Activated CD4-positive, alpha-beta T cell treated with anti-CD3 and anti-CD28 coated beads, Interleukin-10, Interleukin-2, amounts not matched to agents 100 ng/mL and 50 ng/mL, durations not matched to agents 16 hours and 8 hours (primary cell): ENCODE measurements around the gene PSMD6.

Source experiments
- DNase-seq: peaks from one replicate; pipeline ENCODE4 v3.0.0-alpha.2; 2020

PSMD6 gene

DNA sequence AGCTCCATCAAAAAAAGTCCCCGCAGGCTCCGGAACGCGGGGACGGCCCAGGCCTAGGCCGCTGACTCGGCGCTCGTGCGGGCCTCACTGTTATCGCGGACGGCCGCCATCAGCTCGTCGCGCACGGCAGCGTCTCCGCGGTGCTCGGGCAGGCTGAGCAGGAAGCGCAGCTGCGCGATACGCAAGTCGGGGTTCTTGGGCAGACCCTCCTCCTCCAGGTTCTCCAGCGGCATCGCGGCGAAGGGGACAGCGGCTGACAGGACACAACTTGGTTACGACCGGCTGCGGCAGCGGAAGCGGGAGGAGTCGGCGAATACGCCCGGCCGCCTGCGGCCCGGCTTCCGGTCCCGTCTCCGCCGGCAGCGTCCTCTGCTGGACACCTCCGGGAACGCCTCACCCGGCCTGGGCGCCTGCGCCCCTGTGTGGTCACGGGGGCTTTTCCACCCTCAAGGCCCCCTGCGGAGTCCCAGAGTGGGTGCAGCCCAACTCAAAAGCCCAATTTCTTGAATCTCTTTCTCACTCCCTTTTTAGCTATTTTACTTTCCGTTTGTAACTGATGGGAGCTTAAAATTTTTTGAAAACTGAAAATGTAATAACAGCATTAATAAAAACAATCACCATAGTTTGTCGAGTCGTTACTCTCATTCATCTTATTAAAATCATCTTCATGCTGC, at the start of gene PSMD6:
PSMD6 (minus strand) TSS at position 308 of the 674 bp plus-strand sequence; CDS start at position 233, 75 bp downstream.
- peak; percentile 93 for DNase-seq

DNA sequence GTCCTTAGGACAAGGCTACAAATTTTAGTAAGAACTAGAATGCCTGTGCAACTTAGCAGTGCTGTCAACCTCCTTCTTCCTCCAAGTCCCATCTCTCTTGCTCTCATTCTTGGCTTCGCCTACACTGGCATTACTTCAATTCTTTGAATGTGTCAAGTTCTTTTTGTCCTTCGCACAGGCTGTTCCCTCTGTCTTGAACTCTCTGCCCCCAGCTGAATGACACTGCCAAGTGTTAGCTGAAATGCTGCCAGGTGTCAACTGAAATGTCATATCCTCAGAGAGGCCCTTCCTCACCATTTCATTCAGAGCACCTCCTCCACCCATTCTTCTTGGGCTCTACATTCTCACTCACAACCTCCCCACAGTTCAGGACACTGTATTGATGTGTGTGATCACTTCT, 48.8 kb upstream of the PSMD6 start:
- DNase-seq, result no peak

DNA sequence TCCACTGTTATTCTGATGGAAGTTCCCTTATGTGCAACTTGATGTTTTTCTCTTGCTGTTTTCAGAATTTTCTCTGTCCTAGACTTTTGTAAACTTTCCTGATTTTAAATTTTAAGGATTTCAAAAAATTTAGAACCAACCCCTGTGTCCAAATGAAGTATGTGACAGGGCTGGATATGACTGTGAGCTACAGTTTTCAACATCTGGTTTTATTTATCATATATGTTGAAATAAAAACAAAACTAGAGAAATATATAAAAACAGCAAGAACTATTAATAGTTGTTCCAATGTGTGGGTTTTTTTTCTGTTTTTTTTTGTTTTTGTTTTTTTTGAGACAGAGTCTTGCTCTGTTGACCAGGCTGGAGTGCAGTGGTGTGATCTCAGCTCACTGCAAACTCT, 47.4 kb upstream of the PSMD6 start:
- DNase-seq, result no peak

DNA sequence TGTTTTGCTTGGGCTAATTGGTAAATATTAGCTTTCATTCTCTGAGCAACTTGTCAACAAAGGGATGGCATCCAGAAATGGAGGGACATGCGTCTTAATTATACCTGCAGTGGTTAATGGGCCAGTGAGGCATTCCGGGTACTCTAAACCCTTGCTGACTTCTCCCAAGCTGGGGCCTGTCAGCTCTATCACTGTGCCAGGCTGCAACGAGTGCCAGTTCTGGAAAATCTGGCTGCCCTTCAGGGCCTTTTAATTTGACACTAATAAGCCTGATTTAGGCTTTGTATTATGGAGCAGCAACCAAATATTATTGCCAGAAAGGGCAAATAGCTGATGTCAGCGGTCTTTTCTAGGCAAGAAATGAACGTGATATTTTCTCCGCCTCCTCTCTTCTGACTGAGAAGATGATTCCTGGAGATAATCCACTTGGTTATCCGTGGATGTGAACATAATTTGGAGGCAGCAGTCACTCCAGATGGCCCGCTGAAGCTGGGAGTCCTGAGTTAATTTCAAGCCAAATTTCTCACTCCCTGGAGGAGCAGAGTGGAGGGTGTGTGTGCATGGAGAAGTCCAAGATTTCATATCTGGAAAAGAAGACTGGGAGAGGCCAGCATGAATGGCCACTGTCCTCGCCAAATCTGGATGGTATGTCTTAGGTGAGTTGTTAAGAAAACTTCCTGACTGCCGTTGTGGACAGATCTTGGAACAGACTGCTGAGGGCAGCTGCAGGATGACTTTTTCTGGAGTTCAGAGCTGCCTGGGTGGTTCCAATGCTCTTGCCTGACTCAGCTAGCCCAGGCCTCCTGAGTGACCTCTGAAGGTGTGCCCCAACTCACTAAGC, 44.4 kb upstream of the PSMD6 start:
- no peak for DNase-seq

DNA sequence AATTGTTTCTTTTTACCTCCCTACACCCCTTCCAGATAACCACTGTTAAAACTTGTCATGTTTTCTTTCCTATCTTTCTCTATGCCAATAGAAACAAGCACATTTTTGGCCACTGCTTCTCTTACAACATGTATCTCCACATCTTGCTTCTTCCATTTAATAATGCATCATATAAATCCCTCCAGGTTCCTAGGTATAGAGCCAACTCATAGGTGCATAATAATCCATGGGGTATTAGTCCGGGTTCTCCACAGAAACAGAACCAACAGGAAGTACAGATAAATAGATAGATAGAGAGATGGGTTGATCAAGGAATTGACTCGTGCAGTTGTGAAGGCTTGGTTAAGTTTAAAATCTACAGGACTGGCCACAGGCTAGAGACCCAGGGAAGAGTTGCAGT, 41.5 kb upstream of the PSMD6 start:
- DNase-seq, result no peak

DNA sequence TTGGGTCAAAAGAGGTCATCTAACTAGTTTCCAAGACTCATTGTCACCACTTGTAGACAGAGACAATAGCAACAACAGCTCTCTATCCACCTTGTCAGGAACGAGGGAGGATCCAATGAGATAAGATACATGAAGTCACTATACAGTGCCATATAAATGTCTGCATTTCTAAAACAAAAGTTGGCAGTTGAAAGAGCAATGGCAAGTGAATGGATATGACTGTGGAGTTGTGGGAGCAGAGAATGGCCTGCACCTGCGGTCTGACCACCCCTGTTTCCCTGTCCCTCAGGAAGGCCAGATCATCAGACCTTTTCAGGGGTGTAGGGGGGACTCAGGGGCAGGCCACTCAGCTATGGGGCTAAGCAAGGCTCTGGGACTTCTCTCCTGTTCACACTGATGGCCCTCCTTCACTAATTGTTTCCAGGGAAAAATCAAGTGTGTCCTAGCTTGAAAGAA, 40.7 kb upstream of the PSMD6 start:
- DNase-seq, result no peak

DNA sequence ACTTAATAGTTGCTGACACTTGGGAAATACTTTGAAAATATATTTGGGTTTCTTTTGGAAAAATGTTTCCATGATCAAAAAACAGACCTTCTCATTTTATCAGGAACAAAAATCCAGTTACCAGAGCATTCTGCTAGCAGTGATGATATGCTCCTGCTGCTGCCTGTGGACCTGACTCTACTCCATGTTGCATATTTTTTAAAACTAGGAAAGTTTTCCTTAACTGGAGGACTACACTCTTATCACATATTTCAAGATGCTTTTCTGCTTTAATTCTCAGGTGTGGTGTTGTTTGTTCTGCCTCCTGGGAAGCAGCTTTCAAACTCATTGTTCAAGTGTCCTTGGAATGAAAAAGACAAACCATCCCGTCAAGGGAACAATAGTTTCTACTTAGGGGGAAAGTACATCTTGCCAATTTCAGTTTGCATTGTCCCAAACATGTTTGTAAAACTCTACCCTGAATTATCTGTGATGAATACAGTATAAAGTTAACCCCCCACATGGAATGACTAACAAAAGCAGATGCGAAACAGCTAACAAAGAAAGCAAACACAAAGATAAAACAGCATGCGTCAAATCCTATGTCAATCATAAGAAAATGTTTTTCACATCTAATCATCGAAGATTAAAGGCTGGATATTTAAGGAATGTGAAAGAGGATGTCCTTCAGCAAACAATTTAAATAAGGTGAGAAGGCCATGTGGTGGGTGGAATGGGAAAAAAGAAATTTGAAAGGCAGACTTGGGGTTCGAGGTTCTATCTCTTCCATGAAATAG, 40.1 kb upstream of the PSMD6 start:
- no peak for DNase-seq

DNA sequence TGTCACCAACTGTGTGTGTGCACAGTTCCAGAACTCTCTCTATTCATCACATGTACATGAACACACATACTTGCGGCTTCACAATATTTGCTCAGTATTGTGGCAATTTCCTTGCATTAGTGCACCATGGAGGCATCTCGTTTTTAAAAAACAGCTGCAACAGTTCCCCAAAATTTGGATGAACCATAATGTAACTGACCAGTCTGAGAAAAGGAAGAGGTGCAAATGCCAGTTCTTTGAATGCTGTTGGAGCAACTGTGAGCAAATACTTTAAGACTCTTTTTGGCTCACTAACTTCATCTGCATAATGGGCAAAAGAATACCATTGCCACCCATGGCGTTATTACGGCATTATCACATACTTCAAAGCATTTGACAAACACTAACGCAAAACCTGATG, 38.3 kb upstream of the PSMD6 start:
- DNase-seq, result no peak

DNA sequence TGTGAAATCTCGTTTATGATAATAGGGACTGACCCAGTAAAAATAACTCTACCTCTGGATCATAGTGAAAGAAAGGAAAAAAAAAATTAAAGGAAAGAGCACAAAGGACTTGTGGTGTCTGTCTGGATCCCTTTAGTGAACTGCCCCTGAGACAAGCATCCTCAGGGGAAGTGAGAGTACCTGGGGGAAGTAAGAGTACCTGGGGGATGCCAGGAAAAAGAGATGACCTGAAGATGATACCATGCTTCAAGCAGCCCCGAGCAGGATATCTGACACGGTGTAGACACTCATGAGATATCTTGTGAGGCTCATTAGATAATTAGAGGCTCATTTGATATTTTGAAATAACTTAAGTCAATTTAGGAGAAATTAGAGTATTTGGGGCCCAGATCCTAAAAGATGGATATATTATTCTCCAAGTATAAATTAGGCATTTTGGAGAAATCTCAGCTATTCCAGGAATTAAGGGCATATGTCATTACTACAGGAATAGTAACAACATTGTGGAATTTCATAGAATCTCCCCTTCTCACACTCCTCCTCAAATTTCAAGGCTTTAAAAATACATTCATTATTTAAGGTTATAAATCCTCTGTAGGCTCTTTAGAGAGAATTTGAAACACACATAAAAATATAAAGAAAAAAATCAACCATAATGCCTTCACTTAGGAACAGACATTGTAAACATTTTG, 36.3 kb upstream of the PSMD6 start:
- no peak for DNase-seq

DNA sequence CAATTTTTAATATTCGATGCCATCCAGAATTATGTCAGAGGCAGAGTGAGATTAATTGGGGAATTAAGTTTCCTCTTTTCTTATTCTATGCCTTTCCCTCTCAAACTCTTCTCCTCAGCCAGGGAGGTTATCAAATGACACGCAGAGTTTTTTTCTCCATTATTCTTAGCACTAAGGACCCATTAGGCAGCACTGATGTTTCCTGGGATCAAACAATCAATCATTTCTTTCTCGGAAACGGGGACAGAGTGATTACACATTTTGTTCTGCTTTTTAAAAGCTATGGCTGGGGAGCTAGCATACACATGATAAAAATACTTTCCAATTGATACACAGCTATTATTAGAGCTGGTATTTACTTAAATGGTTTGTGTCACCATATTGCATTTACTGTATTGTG, 35.3 kb upstream of the PSMD6 start:
- DNase-seq, result no peak

DNA sequence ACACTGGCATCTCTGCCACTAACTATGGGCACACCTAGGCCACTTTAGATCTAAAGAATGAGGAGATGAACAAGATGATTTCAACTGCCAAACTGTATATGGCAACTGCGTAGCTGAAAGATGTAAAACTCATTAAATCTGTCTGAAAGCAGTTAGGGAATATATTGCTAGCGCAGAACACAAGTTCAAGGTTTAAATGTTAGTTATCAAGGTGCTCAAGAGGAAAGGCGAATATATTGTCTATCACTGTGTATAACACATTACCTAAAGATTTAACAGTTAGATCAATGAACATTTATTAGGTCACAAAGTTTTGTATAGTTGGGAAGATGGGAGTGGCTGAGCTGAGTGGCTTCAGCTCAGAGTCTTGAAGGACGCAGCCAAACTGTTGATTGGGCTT, 33.9 kb upstream of the PSMD6 start:
- DNase-seq, result no peak

DNA sequence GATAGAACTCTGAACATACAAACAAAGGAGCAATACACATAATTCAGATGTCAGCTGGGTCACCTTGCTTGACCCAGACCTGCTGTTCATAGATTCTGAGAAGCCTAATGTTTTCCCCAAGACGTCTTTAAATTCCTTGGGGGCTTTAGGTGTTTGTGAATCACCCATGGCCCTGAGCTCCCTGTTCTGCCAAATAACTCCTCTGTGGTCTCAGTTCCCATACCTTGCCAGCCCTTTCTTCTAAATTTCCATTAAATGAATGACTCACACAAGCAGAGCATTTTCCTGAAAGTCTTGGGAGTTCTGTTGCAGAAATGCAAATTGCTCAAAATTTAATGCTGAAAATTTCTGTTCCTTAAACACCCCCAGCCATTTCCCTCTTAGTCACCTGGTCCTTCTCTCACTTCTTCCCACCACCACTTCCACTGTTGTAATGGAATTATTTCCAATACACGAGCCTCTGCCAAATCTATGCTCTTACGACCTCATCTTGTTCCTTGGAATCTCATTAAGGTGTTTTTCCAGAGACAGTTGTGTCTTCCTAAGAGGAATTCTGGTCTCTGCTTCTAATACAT, 33.4 kb upstream of the PSMD6 start:
- no peak for DNase-seq

DNA sequence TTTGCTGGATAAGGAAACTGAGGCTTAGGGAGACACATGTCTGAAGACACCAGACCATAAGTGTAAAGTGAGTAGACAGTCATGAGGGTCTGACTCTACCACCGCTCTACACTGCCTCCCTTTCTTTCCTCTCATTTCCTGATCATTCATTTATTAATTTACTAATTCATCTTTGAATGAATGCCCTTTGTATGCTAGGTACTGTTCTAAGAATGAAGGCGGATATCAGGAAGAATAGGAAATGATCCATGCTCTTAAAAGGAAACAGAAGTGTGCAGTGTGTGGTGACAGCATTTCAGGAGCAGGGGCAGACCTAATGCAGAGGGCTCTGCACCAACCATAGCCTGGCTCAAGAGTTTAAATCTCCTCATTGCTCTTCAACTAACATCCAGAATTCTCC, 31.8 kb upstream of the PSMD6 start:
- DNase-seq, result no peak

DNA sequence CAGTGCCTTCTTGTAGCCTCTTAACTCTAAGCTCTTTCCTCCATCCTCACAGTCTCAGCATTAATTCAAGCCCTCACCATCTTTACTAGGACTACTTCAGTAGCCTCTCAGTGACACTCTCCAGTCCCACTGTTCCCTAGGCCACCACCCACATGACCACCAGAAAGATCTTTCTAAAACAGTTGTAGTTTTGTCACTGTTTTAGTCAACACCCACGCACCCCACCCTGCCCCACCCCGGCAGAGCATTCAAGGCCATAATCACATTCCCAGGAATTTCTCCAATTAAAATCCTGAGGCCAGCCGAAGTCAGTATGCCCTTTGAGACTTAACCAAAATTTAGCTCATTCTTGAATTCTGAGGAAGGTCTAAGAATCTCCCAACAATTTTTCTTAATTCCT, 31.2 kb upstream of the PSMD6 start:
- no peak for DNase-seq

DNA sequence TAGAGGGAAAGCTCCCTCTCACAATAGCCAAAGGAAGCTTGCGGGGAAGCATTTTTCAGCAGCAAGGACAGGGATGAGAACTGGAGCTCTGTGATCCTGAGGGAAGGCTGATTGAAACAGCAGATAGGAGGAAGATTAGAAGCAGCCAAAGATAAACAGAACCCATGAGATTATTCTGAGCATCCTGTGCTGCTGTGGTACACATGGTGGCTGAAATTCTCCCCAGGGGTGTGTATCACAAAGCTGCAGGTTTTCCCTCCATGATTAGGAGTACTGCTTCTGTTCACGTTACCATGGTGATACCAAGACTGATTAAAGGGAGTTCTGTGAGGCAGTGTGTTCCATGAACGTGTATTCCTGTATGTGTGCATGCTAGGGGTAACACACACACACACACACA, 30.3 kb upstream of the PSMD6 start:
- DNase-seq, result no peak

DNA sequence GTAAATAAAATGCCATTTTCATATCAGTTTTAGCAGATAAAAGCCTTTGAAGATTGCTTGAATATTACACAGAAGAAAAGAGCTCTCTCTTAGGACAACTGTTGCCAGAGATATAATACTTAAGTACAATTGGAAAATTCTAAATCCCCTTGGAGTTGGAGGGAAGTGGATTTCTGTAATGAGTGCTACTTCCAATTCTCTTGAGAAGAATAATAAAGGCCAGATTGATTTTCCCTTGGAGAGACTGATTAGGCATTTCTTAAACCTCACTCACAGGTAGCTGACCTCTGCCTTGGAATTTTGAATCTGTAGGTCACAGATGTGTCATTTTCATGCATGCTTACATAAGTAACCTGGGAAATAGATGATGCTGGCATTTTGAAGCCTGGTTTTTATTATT, 29.8 kb upstream of the PSMD6 start:
- no peak for DNase-seq

DNA sequence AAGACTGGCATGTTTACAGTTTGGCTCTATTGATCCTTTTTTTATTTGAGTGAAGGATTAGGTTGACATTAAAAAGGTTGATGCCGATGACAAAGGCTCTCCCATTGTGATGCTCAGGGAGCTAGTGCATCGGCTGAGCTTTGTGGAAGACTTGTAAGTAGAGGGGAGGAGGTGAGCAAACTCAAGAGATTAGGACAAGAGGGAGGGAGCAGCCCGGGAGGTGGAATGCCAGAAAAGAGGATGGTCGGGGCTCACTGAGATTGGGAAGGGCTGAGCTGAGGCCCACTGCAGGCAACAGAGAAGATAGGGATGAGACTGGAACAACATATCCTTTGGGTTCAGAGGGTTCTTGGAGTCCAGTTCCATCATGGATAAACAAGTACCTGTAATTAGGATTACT, 26.5 kb upstream of the PSMD6 start:
- no peak for DNase-seq

DNA sequence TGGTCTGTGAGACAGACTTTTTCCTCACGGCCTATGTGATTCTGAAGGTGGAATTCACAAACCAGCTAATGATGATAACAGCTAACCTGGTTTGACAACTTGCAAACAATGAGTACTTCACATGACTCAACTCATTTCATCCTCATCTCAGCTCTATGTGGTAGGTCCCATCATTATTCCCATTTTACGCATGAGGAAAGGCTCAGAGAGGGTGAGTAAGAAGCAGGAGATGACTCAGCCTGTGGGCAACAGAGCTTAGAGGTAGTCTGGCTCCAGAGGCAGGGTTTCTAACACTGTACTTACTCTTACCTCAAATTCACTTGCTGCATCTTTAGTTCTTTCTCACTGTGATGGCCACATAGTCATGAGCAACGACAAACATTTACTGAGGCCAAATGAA, 25.8 kb upstream of the PSMD6 start:
- DNase-seq, result peak; percentile 38

DNA sequence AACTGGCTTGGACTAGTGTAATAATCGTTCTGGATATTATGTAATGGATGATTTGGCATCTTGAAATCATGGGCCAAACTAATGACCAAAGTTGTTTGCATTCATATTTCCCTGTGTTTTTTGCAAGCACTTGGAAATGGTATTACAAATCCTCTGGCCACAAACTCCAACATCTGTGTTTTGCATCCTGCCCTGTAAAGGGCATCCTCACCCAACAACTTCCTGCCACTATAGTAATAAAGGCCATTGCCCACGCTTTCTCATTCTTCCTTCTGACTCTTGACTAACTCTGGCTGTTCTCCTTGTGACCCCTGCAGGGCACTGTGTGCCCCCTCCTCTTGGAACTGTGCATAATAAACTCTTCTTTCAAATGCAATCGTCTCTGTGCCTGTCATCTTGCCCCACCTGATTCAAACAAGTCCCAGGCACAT, 25.4 kb upstream of the PSMD6 start:
- peak; percentile 4 for DNase-seq

DNA sequence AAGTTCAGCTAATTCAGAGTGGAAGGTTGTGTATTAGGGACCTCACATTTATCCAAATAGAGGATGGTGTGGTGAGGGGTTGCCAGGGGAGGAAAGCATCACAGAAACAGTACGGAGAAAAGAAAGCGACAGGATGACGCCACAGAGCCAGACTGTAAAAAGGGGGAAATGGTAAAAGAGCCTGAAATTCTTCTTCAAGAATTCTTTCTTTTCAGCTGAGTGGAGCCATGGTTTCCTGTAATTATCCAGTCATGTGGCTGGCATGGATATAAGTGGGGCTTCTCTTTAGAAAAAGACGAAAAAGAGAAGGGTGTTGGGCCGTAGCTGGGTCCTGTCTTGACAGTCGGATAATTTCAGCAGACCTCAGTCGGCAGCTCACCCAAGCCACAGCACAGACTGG, 24.5 kb upstream of the PSMD6 start:
- DNase-seq, result no peak

DNA sequence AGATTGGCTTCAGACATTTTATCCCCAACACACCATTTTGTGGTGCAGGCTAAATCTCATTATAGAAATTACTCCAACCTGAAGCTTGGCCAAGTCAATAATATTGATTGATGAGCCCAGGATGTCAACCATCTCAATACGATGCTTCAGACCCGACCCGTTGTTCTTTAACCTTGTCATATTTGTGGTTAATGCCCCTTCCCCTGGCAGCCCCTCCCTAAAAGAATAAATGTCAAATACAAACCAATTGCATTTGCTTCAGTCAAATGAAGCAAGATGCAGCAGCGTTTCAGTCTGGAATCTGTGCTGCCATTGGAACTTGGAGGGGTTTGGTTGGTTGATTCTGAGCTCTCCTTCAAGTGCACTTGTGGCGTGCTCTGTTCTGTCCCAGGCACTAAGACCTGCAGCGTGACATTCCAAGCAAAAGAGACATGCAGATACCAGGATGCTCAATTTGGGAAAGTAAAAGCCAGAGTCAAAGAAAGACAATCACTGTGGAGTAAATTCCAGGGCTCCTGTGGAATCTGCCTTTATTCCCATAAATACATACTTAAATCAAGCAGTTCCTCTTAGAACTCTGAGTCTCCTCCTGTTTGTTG, 23.8 kb upstream of the PSMD6 start:
- DNase-seq, result no peak

DNA sequence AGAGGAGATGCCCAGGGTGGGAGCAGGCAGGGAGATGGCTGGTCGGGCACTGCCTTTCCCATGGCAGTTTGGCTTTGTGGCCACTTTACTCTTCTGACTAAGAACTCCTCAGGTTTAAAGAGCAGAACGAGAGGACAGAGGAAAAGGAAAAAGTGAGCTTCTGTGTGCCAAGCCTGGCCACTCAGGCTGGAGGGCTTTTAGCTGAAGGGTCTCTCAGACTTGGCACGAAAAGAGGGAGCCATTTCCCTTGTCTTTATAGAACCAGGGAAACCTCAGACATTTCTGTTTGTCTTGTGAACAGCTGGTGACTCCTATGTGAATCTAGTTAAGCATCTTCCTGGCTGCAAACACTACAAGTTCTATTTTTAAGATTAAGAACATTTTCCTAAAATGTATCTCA, 23.3 kb upstream of the PSMD6 start:
- DNase-seq, result no peak
